ENCODE results near the gene NIT1. TPM values are rescaled to one million over a fixed set of nuclear protein-coding genes. Genes with fewer than 3 reads are reported as not detected.
A peak's percentile ranks its signal among the peaks of the same experiment; 100 is the strongest.

NIT1 gene
- total RNA-seq, 4 donors from 2014 or later: 28.3 to 58.2 (median 39.6) TPM

DNA sequence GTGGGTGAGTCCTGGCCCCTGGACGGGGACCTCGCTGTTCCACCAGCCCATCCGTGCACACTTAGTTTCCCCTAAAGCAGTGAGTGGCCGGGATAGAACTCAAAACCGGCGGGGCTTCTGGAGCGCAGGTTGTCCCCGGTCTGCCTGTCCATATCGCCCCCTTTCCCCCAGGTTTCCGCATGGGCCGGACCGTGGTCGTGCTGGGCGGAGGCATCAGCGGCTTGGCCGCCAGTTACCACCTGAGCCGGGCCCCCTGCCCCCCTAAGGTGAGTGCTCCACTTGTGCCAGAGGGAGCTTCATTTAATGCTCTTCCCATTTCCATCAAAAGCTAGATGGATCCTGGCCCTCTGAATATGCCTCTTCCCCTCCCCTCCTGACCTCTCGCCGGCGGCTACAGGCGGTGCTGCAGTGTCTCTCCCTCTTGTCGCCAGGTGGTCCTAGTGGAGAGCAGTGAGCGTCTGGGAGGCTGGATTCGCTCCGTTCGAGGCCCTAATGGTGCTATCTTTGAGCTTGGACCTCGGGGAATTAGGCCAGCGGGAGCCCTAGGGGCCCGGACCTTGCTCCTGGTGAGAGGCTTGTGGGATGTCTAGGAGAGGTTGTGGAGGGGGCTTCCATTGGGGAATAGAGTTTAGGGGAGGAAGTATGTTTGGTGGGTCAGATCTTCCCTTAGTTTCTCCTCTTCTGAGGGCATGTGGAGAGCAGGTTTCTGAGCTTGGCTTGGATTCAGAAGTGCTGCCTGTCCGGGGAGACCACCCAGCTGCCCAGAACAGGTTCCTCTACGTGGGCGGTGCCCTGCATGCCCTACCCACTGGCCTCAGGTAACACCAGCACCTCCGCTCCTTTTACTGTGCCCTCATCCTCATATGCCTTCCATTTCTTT is 49.0 kb downstream of the NIT1 start:
- Histone ChIP-seq H3K36me3 (peaks cover 58% of the 10 kb centered on the region), H3K4me3 (peak overlapping the region; percentile 81), H3K27me3 (no peaks in the 10 kb centered on the region), H3K9me3 (no peaks in the 10 kb centered on the region), H3K27ac (peak overlapping the region; percentile 87), H3K4me1 (peaks cover 33% of the 10 kb centered on the region)
- 6% methylated on average over 33 of the region's 33 CpGs for whole genome bisulfite sequencing
- peak in 1 of 2 donors; percentile 78 for DNase-seq (ENCODE audit: low spot score in 2 of 2)
- TF ChIP-seq, protein P1, sequence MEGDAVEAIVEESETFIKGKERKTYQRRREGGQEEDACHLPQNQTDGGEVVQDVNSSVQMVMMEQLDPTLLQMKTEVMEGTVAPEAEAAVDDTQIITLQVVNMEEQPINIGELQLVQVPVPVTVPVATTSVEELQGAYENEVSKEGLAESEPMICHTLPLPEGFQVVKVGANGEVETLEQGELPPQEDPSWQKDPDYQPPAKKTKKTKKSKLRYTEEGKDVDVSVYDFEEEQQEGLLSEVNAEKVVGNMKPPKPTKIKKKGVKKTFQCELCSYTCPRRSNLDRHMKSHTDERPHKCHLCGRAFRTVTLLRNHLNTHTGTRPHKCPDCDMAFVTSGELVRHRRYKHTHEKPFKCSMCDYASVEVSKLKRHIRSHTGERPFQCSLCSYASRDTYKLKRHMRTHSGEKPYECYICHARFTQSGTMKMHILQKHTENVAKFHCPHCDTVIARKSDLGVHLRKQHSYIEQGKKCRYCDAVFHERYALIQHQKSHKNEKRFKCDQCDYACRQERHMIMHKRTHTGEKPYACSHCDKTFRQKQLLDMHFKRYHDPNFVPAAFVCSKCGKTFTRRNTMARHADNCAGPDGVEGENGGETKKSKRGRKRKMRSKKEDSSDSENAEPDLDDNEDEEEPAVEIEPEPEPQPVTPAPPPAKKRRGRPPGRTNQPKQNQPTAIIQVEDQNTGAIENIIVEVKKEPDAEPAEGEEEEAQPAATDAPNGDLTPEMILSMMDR (IDR thresholded peaks at IDR 0.05): no peak
- no peak for TF ChIP-seq POLR2A (IDR thresholded peaks at IDR 0.05)
- no peak for TF ChIP-seq POLR2AphosphoS5 (IDR thresholded peaks at IDR 0.05)
- no peak for TF ChIP-seq EP300 (IDR thresholded peaks at IDR 0.05)

DNA sequence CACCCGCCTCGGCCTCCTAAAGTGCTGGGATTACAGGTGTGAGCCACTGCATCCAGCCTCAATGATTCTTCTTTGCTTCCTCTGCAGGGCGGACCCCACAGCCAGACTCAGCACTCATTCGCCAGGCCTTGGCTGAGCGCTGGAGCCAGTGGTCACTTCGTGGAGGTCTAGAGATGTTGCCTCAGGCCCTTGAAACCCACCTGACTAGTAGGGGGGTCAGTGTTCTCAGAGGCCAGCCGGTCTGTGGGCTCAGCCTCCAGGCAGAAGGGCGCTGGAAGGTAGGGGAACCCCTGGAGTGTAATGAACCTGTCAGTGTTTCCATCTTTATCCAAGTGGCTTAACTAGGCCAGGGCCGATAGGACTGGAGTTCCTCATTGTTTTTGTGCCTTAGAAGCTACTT is 51.0 kb downstream of the NIT1 start:
- no peak for DNase-seq (ENCODE audit: low spot score in 2 of 2)
- Histone ChIP-seq H3K27me3 (no peaks in the 10 kb centered on the region), H3K9me3 (no peaks in the 10 kb centered on the region), H3K4me1 (peaks cover 53% of the 10 kb centered on the region), H3K4me3 (no peak overlapping the region), H3K36me3 (peaks cover 58% of the 10 kb centered on the region), H3K27ac (no peak overlapping the region)
- WGBS: 90% methylated on average over 5 of the region's 9 CpGs
- TF ChIP-seq EP300 (IDR thresholded peaks at IDR 0.05): no peak
- no peak for TF ChIP-seq POLR2AphosphoS5 (IDR thresholded peaks at IDR 0.05)

Other genes with a start within 250 kb of the NIT1 start
- not detected for gene ITLN1, start 232.9 kb upstream of the NIT1 start, total RNA-seq
- 1 to 10 TPM in 1 of 4 donors, under 1 TPM in 1, not detected in 2; 0.55 to 1.2 TPM for gene ITLN2, start 163.3 kb upstream of the NIT1 start, total RNA-seq
- 100 to 1,000 TPM; 101 to 112 (median 107) TPM for gene F11R, start 97.0 kb upstream of the NIT1 start, total RNA-seq
- gene TSTD1, start 79.1 kb upstream of the NIT1 start, total RNA-seq: 100 to 1,000 TPM in 2 of 4 donors, 10 to 100 TPM in 2; 70.0 to 123 (median 98.8) TPM
- gene USF1, start 72.1 kb upstream of the NIT1 start, total RNA-seq: 10 to 100 TPM; 33.9 to 88.7 (median 43.7) TPM
- gene ARHGAP30, start 48.2 kb upstream of the NIT1 start, total RNA-seq: 10 to 100 TPM; 12.3 to 46.2 (median 14.5) TPM
- gene NECTIN4, start 28.5 kb upstream of the NIT1 start, total RNA-seq: 100 to 1,000 TPM; 126 to 188 (median 164) TPM
- gene KLHDC9, start 19.7 kb upstream of the NIT1 start, total RNA-seq: 1 to 10 TPM in 3 of 4 donors, not detected in 1; 1.3 to 4.0 (median 1.4) TPM
- gene PFDN2, start 68 bp upstream of the NIT1 start, total RNA-seq: 10 to 100 TPM; 21.3 to 33.9 (median 27.1) TPM
- 10 to 100 TPM; 24.4 to 47.0 (median 36.6) TPM for gene DEDD, start 14.6 kb downstream of the NIT1 start, total RNA-seq
- gene UFC1, start 35.9 kb downstream of the NIT1 start, total RNA-seq: 10 to 100 TPM; 44.2 to 98.8 (median 80.2) TPM
- 10 to 100 TPM; 18.7 to 37.0 (median 28.8) TPM for gene USP21, start 41.4 kb downstream of the NIT1 start, total RNA-seq
- gene PPOX, start 48.3 kb downstream of the NIT1 start, total RNA-seq: 10 to 100 TPM; 22.2 to 75.2 (median 37.2) TPM
- 10 to 100 TPM; 26.9 to 36.6 (median 30.0) TPM for gene B4GALT3, start 59.4 kb downstream of the NIT1 start, total RNA-seq
- gene ADAMTS4, start 80.9 kb downstream of the NIT1 start, total RNA-seq: 1 to 10 TPM in 3 of 4 donors, under 1 TPM in 1; 0.93 to 9.9 (median 6.3) TPM
- gene NDUFS2, start 84.3 kb downstream of the NIT1 start, total RNA-seq: 100 to 1,000 TPM in 3 of 4 donors, 10 to 100 TPM in 1; 99.1 to 132 (median 112) TPM
- gene FCER1G, start 97.2 kb downstream of the NIT1 start, total RNA-seq: 10 to 100 TPM in 1 of 4 donors, 1 to 10 TPM in 2, not detected in 1; 2.3 to 12.6 (median 4.6) TPM
- gene APOA2, start 105.5 kb downstream of the NIT1 start, total RNA-seq: 10 to 100 TPM in 1 of 4 donors, not detected in 3; 29.6 TPM
- gene TOMM40L, start 108.0 kb downstream of the NIT1 start, total RNA-seq: 10 to 100 TPM in 2 of 4 donors, 1 to 10 TPM in 2; 6.7 to 21.0 (median 8.7) TPM
- gene NR1I3, start 120.1 kb downstream of the NIT1 start, total RNA-seq: 1 to 10 TPM in 1 of 4 donors, not detected in 3; 1.2 TPM
- 10 to 100 TPM in 1 of 4 donors, 1 to 10 TPM in 3; 2.7 to 10.1 (median 3.7) TPM for gene PCP4L1, start 140.6 kb downstream of the NIT1 start, total RNA-seq
- gene MPZ, start 191.9 kb downstream of the NIT1 start, total RNA-seq: 1 to 10 TPM; 2.0 to 3.9 (median 2.7) TPM
- gene SDHC, start 196.3 kb downstream of the NIT1 start, total RNA-seq: 10 to 100 TPM; 45.0 to 84.6 (median 60.7) TPM
- gene CFAP126, start 249.8 kb downstream of the NIT1 start, total RNA-seq: not detected

Data from suprapubic skin (tissue), 4 donors.